Neuronal stem cell (in vitro differentiated cells): ENCODE results near the gene CFH.

ENCODE experiments used
- DNase-seq: peaks from one replicate; pipeline ENCODE4 v3.0.0-alpha.2; 2013; ENCODE audit warnings: low spot score
- H2AFZ ChIP-seq: one replicate; pipeline ENCODE4 v1.6.1; 2013; ENCODE audit warnings: mild to moderate bottlenecking, low read length, inconsistent platforms
- H2AK5ac ChIP-seq: 2 replicates; pipeline ENCODE4 v1.6.1; 2013; ENCODE audit warnings: low read depth, mild to moderate bottlenecking, inconsistent platforms, low read length, moderate library complexity, mixed read lengths
- H2BK120ac ChIP-seq: 2 replicates; pipeline ENCODE4 v1.6.1; 2013; ENCODE audit warnings: low read depth, mild to moderate bottlenecking, inconsistent platforms, low read length, moderate library complexity, mixed read lengths
- H2BK12ac ChIP-seq: one replicate; pipeline ENCODE4 v1.6.1; 2013; ENCODE audit warnings: low read length, inconsistent platforms
- H2BK15ac ChIP-seq: 2 replicates; pipeline ENCODE4 v1.6.1; 2013; ENCODE audit warnings: mild to moderate bottlenecking, low read length, inconsistent platforms, mixed read lengths
- H2BK5ac ChIP-seq: one replicate; pipeline ENCODE4 v1.6.1; 2013; ENCODE audit warnings: inconsistent platforms, mild to moderate bottlenecking, low read length, moderate library complexity
- H3K14ac ChIP-seq: one replicate; pipeline ENCODE4 v1.6.1; 2013; ENCODE audit warnings: low read length, inconsistent platforms
- H3K18ac ChIP-seq: 2 replicates; pipeline ENCODE4 v1.6.1; 2013; ENCODE audit warnings: low read length, inconsistent platforms
- H3K23ac ChIP-seq: 2 replicates; pipeline ENCODE4 v1.6.1; 2013; ENCODE audit warnings: low read depth, mild to moderate bottlenecking, mixed read lengths, low read length, inconsistent platforms; ENCODE audit not compliant: poor library complexity
- H3K27ac ChIP-seq: replicated peaks from 3 replicates; pipeline ENCODE4 v1.5.1; 2013; ENCODE audit warnings: low read length, inconsistent platforms
- H3K27me3 ChIP-seq, 3 experiments: 2 replicates each; pipeline ENCODE4 v1.6.1; 2013; ENCODE audit warnings: low read length in 3 of 3, mild to moderate bottlenecking in 2 of 3, inconsistent platforms in 1 of 3, low read depth in 1 of 3, mixed read lengths in 1 of 3, moderate library complexity in 1 of 3; ENCODE audit not compliant: control insufficient read depth in 3 of 3, insufficient read depth in 3 of 3
- H3K36me3 ChIP-seq, 2 donors: replicated peaks in 1 of 2; 2 replicates each; pipeline ENCODE4 v1.6.1; 2013; ENCODE audit warnings: low read length in 2 of 2; ENCODE audit not compliant: control insufficient read depth in 2 of 2, insufficient read depth in 2 of 2
- H3K4ac ChIP-seq: 2 replicates; pipeline ENCODE4 v1.6.1; 2013; ENCODE audit warnings: inconsistent platforms, mild to moderate bottlenecking, low read length, moderate library complexity
- H3K4me1 ChIP-seq, 2 donors: 1 replicate in 1 of 2; 2 replicates in 1 of 2; pipeline ENCODE4 v1.6.1; 2013; ENCODE audit warnings: low read length in 2 of 2, low read depth in 1 of 2; ENCODE audit not compliant: control insufficient read depth in 2 of 2, insufficient read depth in 1 of 2
- H3K4me2 ChIP-seq: one replicate; pipeline ENCODE4 v1.6.1; 2013; ENCODE audit warnings: mild to moderate bottlenecking, low read length, inconsistent platforms; ENCODE audit not compliant: insufficient read depth, poor library complexity, severe bottlenecking
- H3K4me3 ChIP-seq, 2 donors: 2 replicates each; pipeline ENCODE4 v1.5.1; 2013; ENCODE audit warnings: low read length in 2 of 2, mild to moderate bottlenecking in 2 of 2, inconsistent platforms in 1 of 2, moderate library complexity in 1 of 2
- H3K79me1 ChIP-seq: one replicate; pipeline ENCODE4 v1.6.1; 2013; ENCODE audit warnings: low read depth, mild to moderate bottlenecking, inconsistent platforms, low read length, moderate library complexity
- H3K9ac ChIP-seq: one replicate; pipeline ENCODE4 v1.6.1; 2013; ENCODE audit warnings: mild to moderate bottlenecking, low read depth, low read length, inconsistent platforms; ENCODE audit not compliant: poor library complexity
- H3K9me3 ChIP-seq, 2 donors: replicated peaks in 1 of 2; 2 replicates each; pipeline versions ENCODE3 to v1.6.1; 2013; ENCODE audit warnings: low read length in 2 of 2, mild to moderate bottlenecking in 2 of 2, inconsistent platforms in 1 of 2, low read depth in 1 of 2, mixed read lengths in 1 of 2, moderate library complexity in 1 of 2; ENCODE audit not compliant: control insufficient read depth in 2 of 2, insufficient read depth in 1 of 2
- H4K8ac ChIP-seq: one replicate; pipeline ENCODE4 v1.6.1; 2013; ENCODE audit warnings: low read depth, mild to moderate bottlenecking, inconsistent platforms, low read length, moderate library complexity
- H4K91ac ChIP-seq: one replicate; pipeline ENCODE4 v1.6.1; 2013; ENCODE audit warnings: low read length, low read depth, mild to moderate bottlenecking, inconsistent platforms; ENCODE audit not compliant: poor library complexity
- WGBS, 2 donors: extraction: QIAGEN DNeasy Blood & Tissue Kit; methylation state at CpG; one replicate each; pipeline ENCODE4 v1.1.7; 2013; ENCODE audit warnings: missing lambda C conversion rate in 2 of 2, mixed read lengths in 1 of 2; ENCODE audit not compliant: insufficient read length in 2 of 2, insufficient replicate concordance in 1 of 2; ENCODE audit errors: extremely low coverage in 2 of 2; 5-methylcytosine and 5-hydroxymethylcytosine counted together

Gene CFH

DNA sequence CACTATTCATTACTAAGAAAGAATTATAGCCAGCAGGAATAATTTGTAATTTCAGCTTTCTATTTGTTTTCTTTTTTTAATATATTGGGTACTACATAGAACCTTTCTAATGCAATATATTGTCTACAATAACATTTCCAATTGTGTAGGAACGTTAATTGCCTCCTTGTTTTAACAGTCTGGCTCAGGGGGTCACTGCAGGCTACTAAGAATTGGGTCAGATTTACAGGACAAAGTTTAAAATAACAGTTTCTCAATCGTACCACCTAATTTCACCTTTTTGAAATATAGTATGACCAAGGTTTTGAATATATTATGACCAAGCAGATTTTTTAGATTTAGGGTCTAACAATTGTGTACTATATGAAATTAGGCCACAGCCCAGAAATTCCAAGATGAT lies 2.4 kb downstream of the CFH start:
- Histone ChIP-seq H4K91ac (no peak overlapping the region), H3K27ac (no peak overlapping the region), H3K9ac (no peak overlapping the region), H3K79me1 (no peaks in the 10 kb centered on the region), H3K4me1 (no peaks in the 10 kb centered on the region), H2BK12ac (no peak overlapping the region), H2AK5ac (no peak overlapping the region), H3K23ac (no peak overlapping the region), H3K9me3 (no peaks in the 10 kb centered on the region), H3K36me3 (no peaks in the 10 kb centered on the region), H3K18ac (no peak overlapping the region), H3K14ac (no peak overlapping the region), H2BK120ac (no peak overlapping the region), H2AFZ (no peak overlapping the region), H4K8ac (no peak overlapping the region), H3K4me3 (no peak overlapping the region), H3K4ac (no peak overlapping the region), H2BK15ac (no peak overlapping the region), H3K27me3 (no peaks in the 10 kb centered on the region), H2BK5ac (no peak overlapping the region), H3K4me2 (no peak overlapping the region)
- DNase-seq, result no peak
- no CpG with 5 or more reads among the region's 2 CpGs for WGBS, 2 donors

- no peak overlapping the region for H4K91ac ChIP-seq
- no peak overlapping the region for H3K4ac ChIP-seq
- DNase-seq, result no peak
- H2BK15ac ChIP-seq, result no peak overlapping the region
- no peak overlapping the region for H3K14ac ChIP-seq
- H3K4me1 ChIP-seq, result no peaks in the 10 kb centered on the region
- no peaks in the 10 kb centered on the region for H3K9me3 ChIP-seq
- H3K27me3 ChIP-seq, result no peaks in the 10 kb centered on the region
- H2AK5ac ChIP-seq, result no peak overlapping the region
- no peak overlapping the region for H3K9ac ChIP-seq
- no peak overlapping the region for H2BK12ac ChIP-seq
- H3K27ac ChIP-seq, result no peak overlapping the region
- H2AFZ ChIP-seq, result no peak overlapping the region
- no CpG with 5 or more reads among the region's 3 CpGs for WGBS, 2 donors
- H3K36me3 ChIP-seq, result no peaks in the 10 kb centered on the region
- H3K4me2 ChIP-seq, result no peak overlapping the region
- no peak overlapping the region for H3K23ac ChIP-seq
- no peak overlapping the region for H3K4me3 ChIP-seq
- H3K79me1 ChIP-seq, result no peaks in the 10 kb centered on the region
- H4K8ac ChIP-seq, result no peak overlapping the region
- no peak overlapping the region for H2BK120ac ChIP-seq
- H2BK5ac ChIP-seq, result no peak overlapping the region
- H3K18ac ChIP-seq, result no peak overlapping the region
Observed at GRCh38 chr1:196655071-196655470, 3.2 kb downstream of the CFH start.

GRCh38 chr1:196655494-196655893 lies 3.7 kb downstream of the CFH start:
- Histone ChIP-seq H3K4ac (no peak overlapping the region), H2BK15ac (no peak overlapping the region), H2BK12ac (no peak overlapping the region), H3K4me2 (no peak overlapping the region), H3K4me1 (no peaks in the 10 kb centered on the region), H2BK120ac (no peak overlapping the region), H3K27me3 (no peaks in the 10 kb centered on the region), H3K18ac (no peak overlapping the region), H3K79me1 (no peaks in the 10 kb centered on the region), H4K91ac (no peak overlapping the region), H2AFZ (no peak overlapping the region), H2AK5ac (no peak overlapping the region), H3K23ac (no peak overlapping the region), H3K9ac (no peak overlapping the region), H4K8ac (no peak overlapping the region), H2BK5ac (no peak overlapping the region), H3K9me3 (no peaks in the 10 kb centered on the region), H3K14ac (no peak overlapping the region), H3K27ac (no peak overlapping the region), H3K36me3 (no peaks in the 10 kb centered on the region), H3K4me3 (no peak overlapping the region)
- no peak for DNase-seq
- whole genome bisulfite sequencing, 2 donors, result no CpG with 5 or more reads among the region's 3 CpGs

DNA sequence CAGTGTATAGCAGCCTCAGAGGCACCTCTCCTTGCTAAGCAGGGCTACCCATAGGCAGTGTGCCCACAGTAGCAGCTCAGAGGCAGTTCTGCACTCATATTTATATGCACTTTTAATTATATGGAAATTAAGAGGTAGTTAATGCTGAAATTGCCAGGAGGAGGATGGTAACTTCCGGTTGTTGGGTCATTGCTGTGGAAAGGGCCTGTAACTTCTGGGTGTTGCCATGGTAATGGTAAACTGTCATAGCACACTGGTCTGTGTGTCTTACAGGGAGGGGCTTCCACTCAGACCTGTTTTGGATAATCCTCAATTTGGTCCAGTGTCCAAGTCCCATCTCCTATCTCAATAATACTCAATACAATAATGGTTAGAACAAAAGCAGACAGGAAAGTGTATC lies 7.6 kb downstream of the CFH start:
- no peak overlapping the region for H4K8ac ChIP-seq
- no peaks in the 10 kb centered on the region for H3K4me1 ChIP-seq
- no peaks in the 10 kb centered on the region for H3K9me3 ChIP-seq
- H3K27ac ChIP-seq, result no peak overlapping the region
- no peak overlapping the region for H2BK5ac ChIP-seq
- H3K79me1 ChIP-seq, result no peaks in the 10 kb centered on the region
- no CpG with 5 or more reads among the region's 1 CpG for WGBS, 2 donors
- H3K36me3 ChIP-seq, result no peaks in the 10 kb centered on the region
- no peak overlapping the region for H4K91ac ChIP-seq
- no peak overlapping the region for H2BK15ac ChIP-seq
- no peak overlapping the region for H3K4me3 ChIP-seq
- H3K14ac ChIP-seq, result no peak overlapping the region
- no peak overlapping the region for H3K18ac ChIP-seq
- H2AK5ac ChIP-seq, result no peak overlapping the region
- no peak overlapping the region for H3K9ac ChIP-seq
- no peaks in the 10 kb centered on the region for H3K27me3 ChIP-seq
- no peak overlapping the region for H2AFZ ChIP-seq
- no peak for DNase-seq
- H2BK12ac ChIP-seq, result no peak overlapping the region
- no peak overlapping the region for H3K4me2 ChIP-seq
- no peak overlapping the region for H3K4ac ChIP-seq
- no peak overlapping the region for H2BK120ac ChIP-seq
- H3K23ac ChIP-seq, result no peak overlapping the region
